Measurements from ENCODE around the gene ASGR2. TPM values are rescaled to one million over a fixed set of nuclear protein-coding genes. Genes with fewer than 3 reads are reported as not detected.
A peak's percentile ranks its signal among the peaks of the same experiment; 100 is the strongest.

The ASGR2 gene
- total and polyA plus RNA-seq, 7 donors: 0.04 to 0.62 (median 0.29) TPM; not detected in 3

- ATAC-seq (no peak), DNase-seq (no peak)
- H3K4me3 ChIP-seq: no peak overlapping the region
- TF ChIP-seq, protein P1, sequence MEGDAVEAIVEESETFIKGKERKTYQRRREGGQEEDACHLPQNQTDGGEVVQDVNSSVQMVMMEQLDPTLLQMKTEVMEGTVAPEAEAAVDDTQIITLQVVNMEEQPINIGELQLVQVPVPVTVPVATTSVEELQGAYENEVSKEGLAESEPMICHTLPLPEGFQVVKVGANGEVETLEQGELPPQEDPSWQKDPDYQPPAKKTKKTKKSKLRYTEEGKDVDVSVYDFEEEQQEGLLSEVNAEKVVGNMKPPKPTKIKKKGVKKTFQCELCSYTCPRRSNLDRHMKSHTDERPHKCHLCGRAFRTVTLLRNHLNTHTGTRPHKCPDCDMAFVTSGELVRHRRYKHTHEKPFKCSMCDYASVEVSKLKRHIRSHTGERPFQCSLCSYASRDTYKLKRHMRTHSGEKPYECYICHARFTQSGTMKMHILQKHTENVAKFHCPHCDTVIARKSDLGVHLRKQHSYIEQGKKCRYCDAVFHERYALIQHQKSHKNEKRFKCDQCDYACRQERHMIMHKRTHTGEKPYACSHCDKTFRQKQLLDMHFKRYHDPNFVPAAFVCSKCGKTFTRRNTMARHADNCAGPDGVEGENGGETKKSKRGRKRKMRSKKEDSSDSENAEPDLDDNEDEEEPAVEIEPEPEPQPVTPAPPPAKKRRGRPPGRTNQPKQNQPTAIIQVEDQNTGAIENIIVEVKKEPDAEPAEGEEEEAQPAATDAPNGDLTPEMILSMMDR (IDR thresholded peaks at IDR 0.05): no peak
- no peaks in the 10 kb centered on the region for H3K4me1 ChIP-seq
- intact Hi-C loops (cut with DNase I): loop anchor here in 1 of 2 donors (5.0 kb wide), 1 partner anchor 43 kb away; no protein-coding TSS in a partner anchor
- peaks cover 0 to 45% (median 4%) of the 10 kb centered on the region in 3 donors for H3K27me3 ChIP-seq (ENCODE audit: insufficient read depth in 3 of 3, low read length in 2 of 3)
- no peaks in the 10 kb centered on the region for H3K36me3 ChIP-seq (ENCODE audit: insufficient read depth in 1 of 2, low read depth in 1 of 2)
- H3K27ac ChIP-seq: no peak overlapping the region
- 16 to 30% (median 18%) methylated on average over 2 of the region's 2 CpGs for WGBS, 3 donors
- no peaks in the 10 kb centered on the region for H3K9me3 ChIP-seq
Measured at GRCh38 chr17:7120123-7120522, 5.5 kb upstream of the ASGR2 start.

- Histone ChIP-seq H3K27ac (no peak overlapping the region), H3K9me3 (no peaks in the 10 kb centered on the region), H3K4me1 (no peaks in the 10 kb centered on the region), H3K36me3 (ENCODE audit: insufficient read depth in 1 of 2, low read depth in 1 of 2) (no peaks in the 10 kb centered on the region), H3K4me3 (no peak overlapping the region), H3K27me3 (ENCODE audit: insufficient read depth in 3 of 3, low read length in 2 of 3) (peaks cover 0 to 45% (median 8%) of the 10 kb centered on the region in 3 donors)
- intact Hi-C loops (cut with DNase I): no loop called here
- DNase-seq (no peak), ATAC-seq (no peak)
- WGBS, 3 donors: 48 to 60% (median 52%) methylated on average over 11 of the region's 11 CpGs
- TF ChIP-seq, protein P1 (IDR thresholded peaks at IDR 0.05): no peak
Measured at GRCh38 chr17:7119314-7119713, 4.7 kb upstream of the ASGR2 start.

DNA sequence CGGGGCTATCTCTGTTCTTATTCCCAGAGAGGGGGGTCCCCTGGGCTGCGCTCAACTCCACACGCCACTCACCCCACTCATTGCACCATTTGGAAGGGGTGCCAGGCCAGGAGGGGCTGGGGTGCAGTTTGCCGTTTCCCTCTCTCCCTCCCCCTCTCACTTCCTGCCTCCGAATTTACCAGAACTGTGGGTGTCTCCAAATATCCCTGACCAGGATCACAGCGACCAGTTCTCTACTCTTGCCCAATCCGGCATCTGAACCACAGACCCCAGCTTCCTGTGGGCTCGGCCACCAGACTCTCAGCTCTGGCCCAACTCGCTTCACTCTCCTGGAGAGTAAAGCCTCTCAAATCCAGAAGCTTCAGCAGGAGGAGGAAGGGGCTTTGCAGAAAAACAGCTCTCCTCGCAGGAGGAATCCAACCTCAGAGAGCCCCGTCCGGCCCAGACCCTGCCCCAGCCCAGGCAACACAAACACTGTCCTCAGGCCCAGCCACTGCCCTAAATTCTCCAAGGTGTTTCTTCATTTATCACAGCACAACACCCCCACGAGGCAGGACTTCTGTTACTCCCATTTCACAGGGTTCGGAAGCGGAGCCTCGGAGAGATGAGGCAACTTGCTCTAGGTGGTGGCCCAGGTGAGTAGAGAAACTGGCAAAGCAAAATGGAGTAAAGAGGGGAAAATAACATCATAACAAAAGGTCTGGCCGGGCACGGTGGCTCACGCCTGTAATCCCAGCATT, 423 bp upstream of the ASGR2 start:
- TF ChIP-seq, protein P1 (IDR thresholded peaks at IDR 0.05): no peak
- H3K4me1 ChIP-seq: no peaks in the 10 kb centered on the region
- no peak overlapping the region for H3K4me3 ChIP-seq
- H3K27ac ChIP-seq: no peak overlapping the region
- intact Hi-C loops (cut with DNase I): no loop called here
- H3K9me3 ChIP-seq: no peaks in the 10 kb centered on the region
- 60 to 62% (median 61%) methylated on average over 19 of the region's 19 CpGs for WGBS, 3 donors
- DNase-seq: no peak
- ATAC-seq: peak in 1 of 4 donors; percentile 8
- H3K36me3 ChIP-seq (ENCODE audit: insufficient read depth in 1 of 2, low read depth in 1 of 2): no peaks in the 10 kb centered on the region
- H3K27me3 ChIP-seq (ENCODE audit: insufficient read depth in 3 of 3, low read length in 2 of 3): peaks cover 0 to 34% (median 8%) of the 10 kb centered on the region in 3 donors

GRCh38 chr17:7113273-7114071, 1.1 kb downstream of the ASGR2 start:
- H3K9me3 ChIP-seq: no peaks in the 10 kb centered on the region
- 84 to 90% (median 87%) methylated on average over 15 of the region's 15 CpGs for WGBS, 3 donors

More at GRCh38 chr17:7113273-7114071, 1.1 kb downstream of the ASGR2 start:
- TF ChIP-seq, protein P1 (IDR thresholded peaks at IDR 0.05): no peak
- DNase-seq: no peak
- no peaks in the 10 kb centered on the region for H3K4me1 ChIP-seq
- ATAC-seq: no peak
- no peak overlapping the region for H3K4me3 ChIP-seq
- no peaks in the 10 kb centered on the region for H3K36me3 ChIP-seq (ENCODE audit: insufficient read depth in 1 of 2, low read depth in 1 of 2)
- H3K27me3 ChIP-seq (ENCODE audit: insufficient read depth in 3 of 3, low read length in 2 of 3): peaks cover 0 to 27% (median 6%) of the 10 kb centered on the region in 3 donors
- intact Hi-C loops (cut with DNase I): no loop called here
- H3K27ac ChIP-seq: no peak overlapping the region

Data from psoas muscle (tissue), 8 donors.